Colonic mucosa (tissue), 4 donors: Measurements from ENCODE around the gene PIGS. TPM values are rescaled to one million over a fixed set of nuclear protein-coding genes. Genes with fewer than 3 reads are reported as not detected.

Source experiments
- DNase-seq: peaks from one replicate; pipeline ENCODE4 v3.0.0-alpha.2; 2020
- H3K27ac ChIP-seq: fragments of 200-600 bp; one replicate; pipeline ENCODE4 v1.8.0; 2021
- H3K27me3 ChIP-seq: fragments of 200-600 bp; one replicate; pipeline ENCODE4 v1.8.0; 2021
- H3K36me3 ChIP-seq: fragments of 200-600 bp; one replicate; pipeline ENCODE4 v1.8.0; 2021
- H3K4me1 ChIP-seq: fragments of 200-600 bp; one replicate; pipeline ENCODE4 v1.8.0; 2021; ENCODE audit warnings: mild to moderate bottlenecking
- H3K4me3 ChIP-seq: fragments of 200-600 bp; one replicate; pipeline ENCODE4 v1.8.0; 2021
- H3K9ac ChIP-seq, 2 donors: one replicate each; pipeline ENCODE4 v1.7.0; 2013; ENCODE audit warnings: control low read depth in 2 of 2, low read depth in 2 of 2, low read length in 2 of 2
- H3K9me3 ChIP-seq: fragments of 200-600 bp; one replicate; pipeline ENCODE4 v1.8.0; 2021
- intact Hi-C: fragments of 100-400 bp; cut with DNase I; formaldehyde crosslinking; loops from one replicate; pipeline ENCODE4 v1.14.1; 2022
- total RNA-seq, 2 donors: library from RNA; stranded (reverse); fragmentation: NEBNext Ultra II Directional in 1 of 2; extraction: Animal tissue kit (Norgen Biotek cat#: 25700) in 1 of 2; gene quantifications; one replicate each; pipeline ENCODE4 v1.2.1, GENCODE V29; 2021
- TF ChIP-seq, protein P1 (sequence below): fragments of 200-600 bp; IDR thresholded peaks from one replicate; pipeline ENCODE4 v1.8.0; 2022; ENCODE audit warnings: antibody characterized with exemption, mild to moderate bottlenecking
- donor health status: healthy.
- donor health status: DM: no; HTN: no; CAD: no.
- donor health status: DM: no; HTN: no; CAD: no.

The PIGS gene
- total RNA-seq, 2 donors from 2014 or later: 71.9 to 82.7 TPM

DNA sequence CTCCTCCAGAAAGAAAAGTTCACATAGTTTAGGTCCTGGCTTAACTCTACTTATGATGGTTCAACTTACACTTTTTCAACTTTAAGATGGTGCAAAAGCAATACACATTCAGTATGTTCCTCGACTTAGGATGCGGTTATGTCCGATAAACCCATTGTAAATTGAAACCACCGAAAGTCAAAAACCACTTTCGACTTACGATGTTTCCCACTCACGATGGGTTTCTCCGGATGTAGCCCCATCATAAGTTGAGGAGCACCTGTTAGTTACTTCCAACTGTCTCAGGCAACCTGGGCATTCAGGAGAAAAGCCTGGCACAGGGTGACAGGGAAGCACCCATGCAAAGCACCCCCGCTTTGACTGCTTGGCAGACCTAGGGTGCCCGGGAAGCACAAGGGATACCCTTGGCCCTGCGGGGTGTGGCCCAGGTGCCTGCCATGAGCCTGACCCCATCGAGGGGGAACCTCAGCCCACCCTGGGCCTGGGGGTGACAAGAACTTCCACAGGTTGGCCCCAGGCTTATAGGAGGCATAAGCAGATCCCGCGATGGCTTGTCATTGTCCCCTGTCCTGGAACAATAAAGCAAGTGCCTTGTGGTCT is 32.9 kb downstream of the PIGS start:
- DNase-seq: no peak
- Histone ChIP-seq H3K27ac (no peak overlapping the region), H3K36me3 (no peaks in the 10 kb centered on the region), H3K27me3 (no peaks in the 10 kb centered on the region), H3K4me1 (no peaks in the 10 kb centered on the region), H3K9me3 (no peaks in the 10 kb centered on the region), H3K9ac (no peak overlapping the region), H3K4me3 (no peak overlapping the region)
- intact Hi-C loops: no loop called here
- TF ChIP-seq, protein P1, sequence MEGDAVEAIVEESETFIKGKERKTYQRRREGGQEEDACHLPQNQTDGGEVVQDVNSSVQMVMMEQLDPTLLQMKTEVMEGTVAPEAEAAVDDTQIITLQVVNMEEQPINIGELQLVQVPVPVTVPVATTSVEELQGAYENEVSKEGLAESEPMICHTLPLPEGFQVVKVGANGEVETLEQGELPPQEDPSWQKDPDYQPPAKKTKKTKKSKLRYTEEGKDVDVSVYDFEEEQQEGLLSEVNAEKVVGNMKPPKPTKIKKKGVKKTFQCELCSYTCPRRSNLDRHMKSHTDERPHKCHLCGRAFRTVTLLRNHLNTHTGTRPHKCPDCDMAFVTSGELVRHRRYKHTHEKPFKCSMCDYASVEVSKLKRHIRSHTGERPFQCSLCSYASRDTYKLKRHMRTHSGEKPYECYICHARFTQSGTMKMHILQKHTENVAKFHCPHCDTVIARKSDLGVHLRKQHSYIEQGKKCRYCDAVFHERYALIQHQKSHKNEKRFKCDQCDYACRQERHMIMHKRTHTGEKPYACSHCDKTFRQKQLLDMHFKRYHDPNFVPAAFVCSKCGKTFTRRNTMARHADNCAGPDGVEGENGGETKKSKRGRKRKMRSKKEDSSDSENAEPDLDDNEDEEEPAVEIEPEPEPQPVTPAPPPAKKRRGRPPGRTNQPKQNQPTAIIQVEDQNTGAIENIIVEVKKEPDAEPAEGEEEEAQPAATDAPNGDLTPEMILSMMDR: no peak

DNA sequence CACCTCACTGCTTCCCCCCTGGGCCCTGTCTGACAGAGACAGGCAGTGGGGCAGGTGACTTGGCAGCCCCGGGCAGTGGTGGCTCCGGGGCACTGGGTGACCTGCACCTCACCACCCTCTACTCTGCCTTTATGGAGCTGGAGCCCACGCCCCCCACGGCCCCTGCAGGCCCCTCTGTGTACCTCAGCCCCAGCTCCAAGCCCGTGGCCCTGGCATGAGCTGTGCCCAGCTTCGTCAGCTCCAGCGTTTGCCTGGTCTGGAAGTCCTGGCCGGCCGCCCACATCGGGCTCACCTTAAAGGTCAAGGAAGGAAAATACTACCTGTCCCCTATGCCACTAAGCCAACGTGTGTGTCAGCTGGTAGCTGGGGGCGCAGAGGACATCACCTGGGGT is 34.1 kb downstream of the PIGS start:
- TF ChIP-seq, protein P1: no peak
- no peak overlapping the region for H3K27ac ChIP-seq
- H3K4me3 ChIP-seq: no peak overlapping the region
- intact Hi-C loops: no loop called here
- no peaks in the 10 kb centered on the region for H3K27me3 ChIP-seq
- H3K36me3 ChIP-seq: no peaks in the 10 kb centered on the region
- H3K9ac ChIP-seq: no peak overlapping the region
- peaks cover 9% of the 10 kb centered on the region for H3K4me1 ChIP-seq
- H3K9me3 ChIP-seq: no peaks in the 10 kb centered on the region
- no peak for DNase-seq

DNA sequence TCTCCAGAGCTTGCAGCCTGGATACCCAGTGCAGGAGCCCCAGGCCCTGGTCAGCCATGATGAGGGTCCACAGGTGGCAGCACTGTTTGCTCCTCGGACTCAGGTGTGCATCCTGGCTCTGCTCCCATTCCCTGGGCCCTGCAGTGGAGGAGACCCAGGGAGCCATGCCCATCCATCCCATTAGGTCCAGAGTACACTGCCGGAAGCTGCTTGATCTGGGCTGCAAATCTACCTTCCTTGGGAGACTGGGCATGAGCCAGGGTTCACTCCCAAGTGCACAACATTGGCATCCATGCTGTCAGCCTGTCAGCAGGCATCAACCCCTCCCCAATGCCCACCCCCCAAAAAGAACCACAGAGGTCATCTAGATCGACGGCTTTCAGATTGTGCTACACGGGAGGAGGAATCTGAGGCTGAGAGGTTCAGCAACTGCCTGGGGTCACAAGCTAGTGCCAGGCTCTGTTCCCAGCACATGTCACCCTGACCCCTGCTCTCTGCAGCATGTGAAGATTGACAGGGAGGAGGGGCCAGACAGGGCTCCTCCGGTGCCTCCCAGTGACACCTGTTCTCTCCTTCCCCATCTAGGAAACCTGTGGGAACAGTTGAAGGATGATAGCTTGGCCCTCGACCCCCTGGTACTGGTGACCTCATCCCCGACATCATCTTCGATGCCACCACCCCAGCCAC is 34.6 kb downstream of the PIGS start:
- peaks cover 9% of the 10 kb centered on the region for H3K4me1 ChIP-seq
- no peak overlapping the region for H3K9ac ChIP-seq
- intact Hi-C loops: no loop called here
- no peaks in the 10 kb centered on the region for H3K27me3 ChIP-seq
- DNase-seq: no peak
- H3K4me3 ChIP-seq: no peak overlapping the region
- TF ChIP-seq, protein P1: no peak
- H3K27ac ChIP-seq: no peak overlapping the region
- H3K9me3 ChIP-seq: no peaks in the 10 kb centered on the region
- no peaks in the 10 kb centered on the region for H3K36me3 ChIP-seq

DNA sequence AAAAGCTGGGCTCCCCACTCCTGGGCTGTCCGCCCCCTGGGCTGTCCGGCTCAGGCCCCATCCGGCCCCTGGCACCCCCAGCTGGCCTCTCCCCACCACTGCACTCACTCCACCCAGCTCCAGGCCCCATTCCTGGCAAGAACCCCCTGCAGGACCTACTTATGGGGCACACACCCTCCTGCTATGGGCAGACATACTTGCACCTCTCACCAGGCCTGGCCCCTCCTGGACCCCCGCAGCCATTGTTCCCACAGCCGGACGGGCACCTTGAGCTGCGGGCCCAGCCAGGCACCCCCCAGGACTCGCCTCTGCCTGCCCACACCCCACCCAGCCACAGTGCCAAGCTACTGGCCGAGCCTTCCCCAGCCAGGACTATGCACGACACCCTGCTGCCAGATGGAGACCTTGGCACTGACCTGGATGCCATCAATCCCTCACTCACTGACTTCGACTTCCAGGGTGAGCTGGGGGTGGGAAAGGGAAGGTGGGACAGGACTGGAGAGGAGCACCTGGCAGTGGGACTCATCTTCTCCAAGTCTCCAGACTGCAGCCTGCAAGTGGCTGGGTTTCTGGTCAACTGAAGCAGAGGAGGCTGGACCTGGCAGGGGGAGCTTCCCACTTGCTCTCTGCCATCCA is 36.5 kb downstream of the PIGS start:
- TF ChIP-seq, protein P1: no peak
- H3K9me3 ChIP-seq: no peaks in the 10 kb centered on the region
- H3K4me1 ChIP-seq: peaks cover 9% of the 10 kb centered on the region
- no peaks in the 10 kb centered on the region for H3K27me3 ChIP-seq
- no peak overlapping the region for H3K27ac ChIP-seq
- no peak for DNase-seq
- no peak overlapping the region for H3K4me3 ChIP-seq
- intact Hi-C loops: no loop called here
- no peaks in the 10 kb centered on the region for H3K36me3 ChIP-seq
- no peak overlapping the region for H3K9ac ChIP-seq

DNA sequence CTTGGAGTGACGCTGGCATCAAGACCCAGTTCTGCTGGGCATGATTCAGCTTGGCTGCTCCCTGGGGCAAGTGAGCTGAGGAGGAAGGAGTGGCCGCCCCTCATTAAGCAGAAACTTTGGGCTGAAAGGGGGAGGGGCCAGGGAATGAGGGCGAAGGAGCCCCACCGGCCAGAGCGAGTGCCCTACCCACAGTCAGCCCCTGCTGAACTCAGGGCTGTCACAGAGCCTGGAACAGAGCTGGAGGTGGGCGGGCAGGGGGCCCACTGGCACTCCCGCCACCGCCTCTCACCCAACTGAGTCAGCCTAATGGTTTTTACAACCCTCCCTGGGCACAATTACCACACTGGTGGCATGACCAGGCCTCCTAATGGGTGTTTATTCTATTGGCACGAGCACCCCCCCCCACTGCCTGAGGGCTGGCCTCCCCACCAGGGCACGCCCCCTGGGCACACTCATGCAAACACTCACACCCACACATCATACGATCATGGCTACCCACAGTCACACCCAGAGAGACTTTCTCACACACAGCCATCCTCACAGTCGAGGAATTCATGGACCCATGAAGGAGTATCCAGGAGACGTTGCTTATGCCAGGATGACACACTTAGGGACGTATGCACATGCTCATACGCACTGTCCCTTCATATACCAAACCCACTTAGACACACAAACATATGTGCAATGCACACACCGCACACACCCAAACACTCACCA is 38.1 kb downstream of the PIGS start:
- H3K36me3 ChIP-seq: no peaks in the 10 kb centered on the region

More for the DNA sequence above, 38.1 kb downstream of the PIGS start:
- intact Hi-C loops: no loop called here
- Histone ChIP-seq H3K27ac (no peak overlapping the region), H3K9ac (no peak overlapping the region), H3K27me3 (no peaks in the 10 kb centered on the region), H3K4me3 (no peak overlapping the region), H3K4me1 (peaks cover 15% of the 10 kb centered on the region), H3K9me3 (no peaks in the 10 kb centered on the region)
- TF ChIP-seq, protein P1: no peak
- no peak for DNase-seq
